Endothelial cell (in vitro differentiated cells): ENCODE measurements around the gene PPP1R3G. TPM values are rescaled to one million over a fixed set of nuclear protein-coding genes. Genes with fewer than 3 reads are reported as not detected.

Experiments
- DNase-seq: peaks from one replicate; pipeline ENCODE4 v3.0.0; 2021; ENCODE audit warnings: low spot score
- H3K27ac Mint-ChIP-seq: one replicate; pipeline ENCODE4 v1.8.0; 2021; ENCODE audit warnings: mixed read lengths, inconsistent platforms; ENCODE audit not compliant: unreplicated experiment
- H3K27me3 Mint-ChIP-seq: one replicate; pipeline ENCODE4 v1.8.0; 2021; ENCODE audit warnings: mild to moderate bottlenecking, moderate library complexity, mixed read lengths, inconsistent platforms; ENCODE audit not compliant: unreplicated experiment
- H3K36me3 Mint-ChIP-seq: one replicate; pipeline ENCODE4 v1.8.0; 2021; ENCODE audit warnings: mild to moderate bottlenecking, low read depth, mixed read lengths, inconsistent platforms; ENCODE audit not compliant: unreplicated experiment
- H3K4me1 Mint-ChIP-seq: one replicate; pipeline ENCODE4 v1.8.0; 2021; ENCODE audit warnings: mild to moderate bottlenecking, mixed read lengths, inconsistent platforms; ENCODE audit not compliant: unreplicated experiment
- H3K4me3 Mint-ChIP-seq: one replicate; pipeline ENCODE4 v1.8.0; 2021; ENCODE audit warnings: mild to moderate bottlenecking, mixed read lengths, inconsistent platforms; ENCODE audit not compliant: unreplicated experiment
- H3K9me3 Mint-ChIP-seq: one replicate; pipeline ENCODE4 v1.8.0; 2021; ENCODE audit warnings: mixed read lengths, inconsistent platforms; ENCODE audit not compliant: unreplicated experiment
- total RNA-seq: library from RNA; stranded (reverse); fragmentation: NEBNext Ultra II Directional; extraction: Animal tissue kit (Norgen Biotek cat#: 25700); gene quantifications from one replicate; pipeline ENCODE4 v1.2.1, GENCODE V29; 2021; ENCODE audit not compliant: unreplicated experiment
- TF ChIP-seq, protein P1 (sequence below): fragments of 200-600 bp; sonication (generic); IDR thresholded peaks from one replicate; pipeline ENCODE4 v1.5.0; 2021; ENCODE audit warnings: antibody characterized with exemption; ENCODE audit not compliant: unreplicated experiment

The PPP1R3G gene
- total RNA-seq, 1 donor from 2014 or later = 0.05 TPM

DNA sequence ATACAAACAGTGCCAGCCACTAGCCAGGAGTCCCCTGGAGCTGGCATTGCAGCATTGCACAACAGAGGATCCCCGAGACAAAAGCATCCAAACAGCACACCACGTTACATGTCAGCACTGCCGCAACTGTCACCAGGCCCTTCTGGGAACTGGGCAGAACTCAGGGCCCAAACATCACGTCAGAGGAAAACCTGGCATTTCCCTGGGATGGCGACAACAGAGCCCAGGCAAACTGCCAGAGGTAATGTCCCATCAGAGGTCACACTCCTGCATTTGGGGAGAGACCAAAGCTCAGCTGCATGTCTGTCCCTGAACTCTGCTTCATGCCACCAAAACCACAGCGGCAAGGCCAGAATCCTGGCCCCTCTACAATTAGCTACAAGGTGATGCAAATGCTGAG lies 36.3 kb downstream of the PPP1R3G start:
- TF ChIP-seq, protein P1, sequence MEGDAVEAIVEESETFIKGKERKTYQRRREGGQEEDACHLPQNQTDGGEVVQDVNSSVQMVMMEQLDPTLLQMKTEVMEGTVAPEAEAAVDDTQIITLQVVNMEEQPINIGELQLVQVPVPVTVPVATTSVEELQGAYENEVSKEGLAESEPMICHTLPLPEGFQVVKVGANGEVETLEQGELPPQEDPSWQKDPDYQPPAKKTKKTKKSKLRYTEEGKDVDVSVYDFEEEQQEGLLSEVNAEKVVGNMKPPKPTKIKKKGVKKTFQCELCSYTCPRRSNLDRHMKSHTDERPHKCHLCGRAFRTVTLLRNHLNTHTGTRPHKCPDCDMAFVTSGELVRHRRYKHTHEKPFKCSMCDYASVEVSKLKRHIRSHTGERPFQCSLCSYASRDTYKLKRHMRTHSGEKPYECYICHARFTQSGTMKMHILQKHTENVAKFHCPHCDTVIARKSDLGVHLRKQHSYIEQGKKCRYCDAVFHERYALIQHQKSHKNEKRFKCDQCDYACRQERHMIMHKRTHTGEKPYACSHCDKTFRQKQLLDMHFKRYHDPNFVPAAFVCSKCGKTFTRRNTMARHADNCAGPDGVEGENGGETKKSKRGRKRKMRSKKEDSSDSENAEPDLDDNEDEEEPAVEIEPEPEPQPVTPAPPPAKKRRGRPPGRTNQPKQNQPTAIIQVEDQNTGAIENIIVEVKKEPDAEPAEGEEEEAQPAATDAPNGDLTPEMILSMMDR = no peak
- no peak overlapping the region for H3K27ac Mint-ChIP-seq
- H3K36me3 Mint-ChIP-seq = no peaks in the 10 kb centered on the region
- peaks cover 5% of the 10 kb centered on the region for H3K27me3 Mint-ChIP-seq
- DNase-seq = no peak
- H3K4me1 Mint-ChIP-seq = peaks cover 11% of the 10 kb centered on the region
- H3K4me3 Mint-ChIP-seq = no peak overlapping the region
- no peaks in the 10 kb centered on the region for H3K9me3 Mint-ChIP-seq

DNA sequence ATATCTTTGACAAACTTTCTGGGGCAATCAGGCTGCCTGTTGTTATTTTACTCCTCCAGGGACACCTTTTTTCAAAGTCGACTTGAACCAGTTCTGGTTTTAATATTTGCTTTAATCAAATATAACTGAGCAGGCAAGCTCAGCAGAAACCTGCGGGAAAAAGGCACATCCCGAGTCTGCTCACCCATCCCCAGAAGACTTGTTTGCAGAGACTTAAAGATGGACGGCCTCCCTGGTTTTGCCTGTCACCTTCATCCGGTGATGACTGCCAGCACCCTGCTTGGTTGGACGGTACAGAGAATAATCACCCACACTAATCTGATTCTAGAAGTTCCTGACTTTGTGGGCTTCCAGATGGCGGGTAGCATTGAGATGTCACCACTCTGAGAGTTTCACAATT lies 36.8 kb downstream of the PPP1R3G start:
- Mint-ChIP-seq H3K4me1 (peaks cover 6% of the 10 kb centered on the region), H3K4me3 (no peak overlapping the region), H3K36me3 (no peaks in the 10 kb centered on the region), H3K9me3 (no peaks in the 10 kb centered on the region), H3K27me3 (peaks cover 5% of the 10 kb centered on the region), H3K27ac (no peak overlapping the region)
- DNase-seq = no peak
- TF ChIP-seq, protein P1 = no peak

- no peak overlapping the region for H3K27ac Mint-ChIP-seq
- TF ChIP-seq, protein P1 = no peak
- H3K4me1 Mint-ChIP-seq = peaks cover 5% of the 10 kb centered on the region
- H3K9me3 Mint-ChIP-seq = no peaks in the 10 kb centered on the region
- no peak overlapping the region for H3K4me3 Mint-ChIP-seq
- H3K36me3 Mint-ChIP-seq = no peaks in the 10 kb centered on the region
- no peak for DNase-seq
- H3K27me3 Mint-ChIP-seq = peaks cover 5% of the 10 kb centered on the region
Observed at GRCh38 chr6:5122504-5123112, 37.5 kb downstream of the PPP1R3G start.

GRCh38 chr6:5123296-5124143 lies 38.4 kb downstream of the PPP1R3G start:
- Mint-ChIP-seq H3K4me3 (no peak overlapping the region), H3K4me1 (peaks cover 12% of the 10 kb centered on the region)

More at GRCh38 chr6:5123296-5124143, 38.4 kb downstream of the PPP1R3G start:
- Mint-ChIP-seq H3K27ac (no peak overlapping the region), H3K27me3 (peaks cover 5% of the 10 kb centered on the region), H3K36me3 (no peaks in the 10 kb centered on the region), H3K9me3 (no peaks in the 10 kb centered on the region)
- no peak for DNase-seq
- TF ChIP-seq, protein P1 = no peak
